ENCODE results near the gene ADCY3.

ADCY3 gene

DNA sequence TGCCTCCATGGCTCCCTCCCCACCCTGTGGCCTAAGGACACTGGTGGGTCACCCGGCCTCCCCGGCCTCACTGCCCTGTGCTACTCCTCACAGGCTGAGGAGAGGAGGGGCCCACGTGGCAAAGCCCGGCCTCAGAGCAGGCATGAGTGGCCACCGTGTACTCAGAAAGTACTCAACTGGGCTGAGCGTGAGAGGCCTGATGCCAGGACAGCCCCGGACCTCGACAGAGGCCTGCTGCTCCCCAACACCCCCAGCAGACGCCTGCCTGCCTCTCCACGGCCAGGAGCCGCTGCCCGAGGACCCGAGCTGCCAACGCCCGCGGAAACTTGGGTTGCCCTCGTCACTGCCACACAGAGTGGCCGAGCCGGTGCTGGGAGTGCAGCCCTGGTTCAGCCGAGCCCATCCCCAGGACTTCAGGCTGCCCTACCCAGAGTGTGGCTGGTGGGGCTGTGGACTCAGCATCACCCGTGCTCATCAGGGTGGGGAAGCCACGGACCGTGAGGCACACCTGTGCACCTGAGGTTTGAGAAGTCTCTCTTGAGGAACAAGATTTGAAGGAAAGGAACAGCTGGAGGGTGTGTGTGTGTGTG is 67.5 kb downstream of the ADCY3 start:
- H3K9me2 ChIP-seq (ENCODE audit: low read depth, low read length) = no peaks in the 10 kb centered on the region
- no peaks in the 10 kb centered on the region for H4K20me1 ChIP-seq (ENCODE audit: insufficient read depth, low read length)
- H3K27ac ChIP-seq (ENCODE audit: low read depth, low read length, poor library complexity, severe bottlenecking) = no peak overlapping the region
- H3K9ac ChIP-seq (ENCODE audit: low read length) = no peak overlapping the region
- TF ChIP-seq, protein P1, sequence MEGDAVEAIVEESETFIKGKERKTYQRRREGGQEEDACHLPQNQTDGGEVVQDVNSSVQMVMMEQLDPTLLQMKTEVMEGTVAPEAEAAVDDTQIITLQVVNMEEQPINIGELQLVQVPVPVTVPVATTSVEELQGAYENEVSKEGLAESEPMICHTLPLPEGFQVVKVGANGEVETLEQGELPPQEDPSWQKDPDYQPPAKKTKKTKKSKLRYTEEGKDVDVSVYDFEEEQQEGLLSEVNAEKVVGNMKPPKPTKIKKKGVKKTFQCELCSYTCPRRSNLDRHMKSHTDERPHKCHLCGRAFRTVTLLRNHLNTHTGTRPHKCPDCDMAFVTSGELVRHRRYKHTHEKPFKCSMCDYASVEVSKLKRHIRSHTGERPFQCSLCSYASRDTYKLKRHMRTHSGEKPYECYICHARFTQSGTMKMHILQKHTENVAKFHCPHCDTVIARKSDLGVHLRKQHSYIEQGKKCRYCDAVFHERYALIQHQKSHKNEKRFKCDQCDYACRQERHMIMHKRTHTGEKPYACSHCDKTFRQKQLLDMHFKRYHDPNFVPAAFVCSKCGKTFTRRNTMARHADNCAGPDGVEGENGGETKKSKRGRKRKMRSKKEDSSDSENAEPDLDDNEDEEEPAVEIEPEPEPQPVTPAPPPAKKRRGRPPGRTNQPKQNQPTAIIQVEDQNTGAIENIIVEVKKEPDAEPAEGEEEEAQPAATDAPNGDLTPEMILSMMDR (IDR thresholded peaks at IDR 0.05; ENCODE audit: low read length) = no peak
- TF ChIP-seq EZH2 (IDR thresholded peaks at IDR 0.05; ENCODE audit: borderline replicate concordance, low read length) = no peak
- no peak overlapping the region for H2AFZ ChIP-seq (ENCODE audit: low read length)
- no peak overlapping the region for H3K4me2 ChIP-seq (ENCODE audit: low read length)
- H3K9me3 ChIP-seq (ENCODE audit: low read length) = peaks cover 11% of the 10 kb centered on the region
- no peak overlapping the region for H3K4me3 ChIP-seq (ENCODE audit: low read depth, low read length, poor library complexity, severe bottlenecking)
- H3K4me1 ChIP-seq (ENCODE audit: insufficient read depth, low read length, severe bottlenecking) = no peaks in the 10 kb centered on the region
- H3K27me3 ChIP-seq (ENCODE audit: insufficient read depth, low read length) = no peaks in the 10 kb centered on the region
- no peaks in the 10 kb centered on the region for H3F3A ChIP-seq (ENCODE audit: insufficient read depth, low read length)
- no peaks in the 10 kb centered on the region for H3K79me2 ChIP-seq (ENCODE audit: insufficient read depth, low read length)
- H3K36me3 ChIP-seq (ENCODE audit: insufficient read depth, low read length) = peaks cover 57% of the 10 kb centered on the region

DNA sequence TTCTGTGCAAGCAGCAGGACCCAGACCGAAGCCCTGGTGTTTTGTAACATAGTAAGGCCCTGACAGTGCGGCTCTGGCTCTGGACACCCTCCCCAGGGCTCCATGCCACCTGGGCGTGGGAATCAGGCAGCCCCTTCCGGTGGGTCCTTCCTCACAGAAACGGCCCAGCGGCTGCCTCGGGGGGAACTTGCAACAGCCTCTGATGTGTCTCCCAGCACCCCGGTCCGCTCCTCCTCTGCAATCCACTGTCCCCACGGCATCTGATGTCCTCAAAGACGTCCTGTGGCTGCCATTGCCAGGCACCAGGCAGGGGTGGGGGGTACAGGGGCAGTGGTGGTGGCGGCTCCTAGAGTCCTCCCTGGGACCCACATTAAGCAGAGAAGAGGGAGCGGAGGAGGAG is 68.0 kb downstream of the ADCY3 start:
- Histone ChIP-seq H4K20me1 (ENCODE audit: insufficient read depth, low read length) (no peaks in the 10 kb centered on the region), H3K9ac (ENCODE audit: low read length) (no peak overlapping the region), H3F3A (ENCODE audit: insufficient read depth, low read length) (no peaks in the 10 kb centered on the region), H3K36me3 (ENCODE audit: insufficient read depth, low read length) (peaks cover 62% of the 10 kb centered on the region), H3K9me3 (ENCODE audit: low read length) (peaks cover 13% of the 10 kb centered on the region), H3K27me3 (ENCODE audit: insufficient read depth, low read length) (no peaks in the 10 kb centered on the region), H3K4me1 (ENCODE audit: insufficient read depth, low read length, severe bottlenecking) (no peaks in the 10 kb centered on the region), H3K9me2 (ENCODE audit: low read depth, low read length) (no peaks in the 10 kb centered on the region), H3K27ac (ENCODE audit: low read depth, low read length, poor library complexity, severe bottlenecking) (no peak overlapping the region), H3K79me2 (ENCODE audit: insufficient read depth, low read length) (no peaks in the 10 kb centered on the region), H3K4me2 (ENCODE audit: low read length) (no peak overlapping the region), H3K4me3 (ENCODE audit: low read depth, low read length, poor library complexity, severe bottlenecking) (no peak overlapping the region), H2AFZ (ENCODE audit: low read length) (no peak overlapping the region)
- TF ChIP-seq EZH2 (IDR thresholded peaks at IDR 0.05; ENCODE audit: borderline replicate concordance, low read length) = no peak
- TF ChIP-seq, protein P1 (IDR thresholded peaks at IDR 0.05; ENCODE audit: low read length) = no peak

GRCh38 chr2:24850944-24851343 is 69.1 kb downstream of the ADCY3 start:
- Histone ChIP-seq H3K79me2 (ENCODE audit: insufficient read depth, low read length) (no peaks in the 10 kb centered on the region), H3K27ac (ENCODE audit: low read depth, low read length, poor library complexity, severe bottlenecking) (no peak overlapping the region), H3K4me1 (ENCODE audit: insufficient read depth, low read length, severe bottlenecking) (no peaks in the 10 kb centered on the region), H3K9ac (ENCODE audit: low read length) (no peak overlapping the region), H3K9me2 (ENCODE audit: low read depth, low read length) (no peaks in the 10 kb centered on the region), H3K4me3 (ENCODE audit: low read depth, low read length, poor library complexity, severe bottlenecking) (no peak overlapping the region), H3K27me3 (ENCODE audit: insufficient read depth, low read length) (no peaks in the 10 kb centered on the region), H3F3A (ENCODE audit: insufficient read depth, low read length) (no peaks in the 10 kb centered on the region), H3K4me2 (ENCODE audit: low read length) (no peak overlapping the region), H4K20me1 (ENCODE audit: insufficient read depth, low read length) (no peaks in the 10 kb centered on the region), H3K9me3 (ENCODE audit: low read length) (peaks cover 13% of the 10 kb centered on the region), H2AFZ (ENCODE audit: low read length) (no peak overlapping the region), H3K36me3 (ENCODE audit: insufficient read depth, low read length) (peaks cover 61% of the 10 kb centered on the region)
- no peak for TF ChIP-seq EZH2 (IDR thresholded peaks at IDR 0.05; ENCODE audit: borderline replicate concordance, low read length)
- TF ChIP-seq, protein P1 (IDR thresholded peaks at IDR 0.05; ENCODE audit: low read length) = no peak

Data from OCI-LY1 (cell line).